GM13977 (cell line): ENCODE results near the gene ZNF536.

ENCODE experiments used
- DNase-seq: peaks from one replicate; pipeline ENCODE4 v3.0.0; 2012; ENCODE audit warnings: low spot score
- CTCF ChIP-seq: IDR thresholded peaks from 2 replicates; pipeline ENCODE4 v1.5.1; 2012; ENCODE audit warnings: mild to moderate bottlenecking, control low read depth; ENCODE audit not compliant: insufficient read depth; ENCODE audit errors: extremely low read depth, missing control alignments
- in situ Hi-C: fragments of 300-500 bp; cut with MboI; formaldehyde crosslinking; loops from one replicate; pipeline ENCODE4 v1.12.0; 2022; ENCODE audit warnings: low sequenced_read_pairs, low pct_unique_long_range_greater_than_20kb, mixed read lengths, inconsistent platforms; ENCODE audit not compliant: unreplicated experiment

The ZNF536 gene

GRCh38 chr19:30371960-30372824 is at the start of gene ZNF536:
Gene ZNF536 (plus strand): TSS chr19:30372384. CDS start chr19:30443563, 71,179 bp downstream.
- TF ChIP-seq CTCF, result no peak
- in situ Hi-C loops, result no loop called here
- no peak for DNase-seq

GRCh38 chr19:30322641-30323320 is 49.4 kb upstream of the ZNF536 start:
- in situ Hi-C loops, result no loop called here
- no peak for DNase-seq
- no peak for TF ChIP-seq CTCF

GRCh38 chr19:30323904-30324303 is 48.3 kb upstream of the ZNF536 start:
- in situ Hi-C loops, result no loop called here
- TF ChIP-seq CTCF, result no peak

GRCh38 chr19:30324982-30325381 is 47.2 kb upstream of the ZNF536 start:
- no peak for TF ChIP-seq CTCF
- no peak for DNase-seq
- in situ Hi-C loops, result no loop called here

More at GRCh38 chr19:30323904-30324303, 48.3 kb upstream of the ZNF536 start:
- DNase-seq, result no peak

GRCh38 chr19:30325676-30326392 is 46.4 kb upstream of the ZNF536 start:
- in situ Hi-C loops, result no loop called here
- DNase-seq, result no peak
- TF ChIP-seq CTCF, result no peak

- no peak for TF ChIP-seq CTCF
- in situ Hi-C loops, result no loop called here
- no peak for DNase-seq
Measured at GRCh38 chr19:30326393-30326710, 45.8 kb upstream of the ZNF536 start.
